ENCODE data around the gene FNIP1.

Gene FNIP1

DNA sequence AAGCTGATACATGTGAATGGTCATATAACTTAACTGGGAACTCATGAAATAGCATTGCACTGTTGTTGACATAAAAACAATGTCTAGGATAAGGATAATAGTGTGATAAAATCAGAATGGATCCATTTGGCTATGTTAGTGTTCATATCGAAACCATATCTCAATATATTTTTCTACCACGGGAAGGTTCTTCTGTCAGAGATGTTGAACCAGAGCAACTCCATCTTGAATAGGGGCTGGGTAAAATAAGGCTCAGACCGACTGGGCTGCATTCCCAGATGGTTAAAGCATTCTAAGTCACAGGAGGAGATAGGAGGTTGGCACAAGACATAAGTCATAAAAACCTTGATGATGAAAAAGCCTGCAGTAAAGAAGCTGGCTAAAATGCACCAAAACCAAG is 56.3 kb downstream of the FNIP1 start:
- TF ChIP-seq NFIC (IDR thresholded peaks at IDR 0.05): no peak
- TF ChIP-seq YY1 (IDR thresholded peaks at IDR 0.05; ENCODE audit: low read depth): no peak
- TF ChIP-seq RAD21 (IDR thresholded peaks at IDR 0.05; ENCODE audit: low read depth): no peak
- TF ChIP-seq TCF12 (IDR thresholded peaks at IDR 0.05; ENCODE audit: low read depth): no peak
- TF ChIP-seq EP300 (IDR thresholded peaks at IDR 0.05; ENCODE audit: borderline replicate concordance): no peak
- no peak for TF ChIP-seq CREB1 (IDR thresholded peaks at IDR 0.05; ENCODE audit: low read depth)

DNA sequence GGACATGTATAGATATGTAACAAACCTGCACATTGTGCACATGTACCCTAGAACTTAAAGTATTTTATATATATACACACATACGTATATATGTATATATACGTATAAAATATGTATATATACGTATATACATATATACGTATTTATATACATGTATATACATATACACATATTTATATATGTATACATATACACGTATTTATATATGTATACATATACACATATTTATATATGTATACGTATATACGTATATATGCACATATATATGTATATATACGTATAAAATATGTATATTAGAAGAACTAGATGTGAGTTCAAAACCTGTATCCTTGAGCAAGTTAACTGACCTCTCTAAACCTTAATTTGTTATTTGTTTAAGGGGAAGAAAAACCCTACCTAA is 61.4 kb downstream of the FNIP1 start:
- TF ChIP-seq YY1 (IDR thresholded peaks at IDR 0.05; ENCODE audit: low read depth) (no peak), CEBPB (IDR thresholded peaks at IDR 0.05) (no peak), RAD21 (IDR thresholded peaks at IDR 0.05; ENCODE audit: low read depth) (no peak), TCF12 (IDR thresholded peaks at IDR 0.05; ENCODE audit: low read depth) (no peak), NFIC (IDR thresholded peaks at IDR 0.05) (no peak), CREB1 (IDR thresholded peaks at IDR 0.05; ENCODE audit: low read depth) (no peak), EGR1 (IDR thresholded peaks at IDR 0.05) (no peak)
- TF ChIP-seq, protein P1, sequence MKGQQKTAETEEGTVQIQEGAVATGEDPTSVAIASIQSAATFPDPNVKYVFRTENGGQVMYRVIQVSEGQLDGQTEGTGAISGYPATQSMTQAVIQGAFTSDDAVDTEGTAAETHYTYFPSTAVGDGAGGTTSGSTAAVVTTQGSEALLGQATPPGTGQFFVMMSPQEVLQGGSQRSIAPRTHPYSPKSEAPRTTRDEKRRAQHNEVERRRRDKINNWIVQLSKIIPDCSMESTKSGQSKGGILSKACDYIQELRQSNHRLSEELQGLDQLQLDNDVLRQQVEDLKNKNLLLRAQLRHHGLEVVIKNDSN (IDR thresholded peaks at IDR 0.05): no peak
- TF ChIP-seq, protein P2, sequence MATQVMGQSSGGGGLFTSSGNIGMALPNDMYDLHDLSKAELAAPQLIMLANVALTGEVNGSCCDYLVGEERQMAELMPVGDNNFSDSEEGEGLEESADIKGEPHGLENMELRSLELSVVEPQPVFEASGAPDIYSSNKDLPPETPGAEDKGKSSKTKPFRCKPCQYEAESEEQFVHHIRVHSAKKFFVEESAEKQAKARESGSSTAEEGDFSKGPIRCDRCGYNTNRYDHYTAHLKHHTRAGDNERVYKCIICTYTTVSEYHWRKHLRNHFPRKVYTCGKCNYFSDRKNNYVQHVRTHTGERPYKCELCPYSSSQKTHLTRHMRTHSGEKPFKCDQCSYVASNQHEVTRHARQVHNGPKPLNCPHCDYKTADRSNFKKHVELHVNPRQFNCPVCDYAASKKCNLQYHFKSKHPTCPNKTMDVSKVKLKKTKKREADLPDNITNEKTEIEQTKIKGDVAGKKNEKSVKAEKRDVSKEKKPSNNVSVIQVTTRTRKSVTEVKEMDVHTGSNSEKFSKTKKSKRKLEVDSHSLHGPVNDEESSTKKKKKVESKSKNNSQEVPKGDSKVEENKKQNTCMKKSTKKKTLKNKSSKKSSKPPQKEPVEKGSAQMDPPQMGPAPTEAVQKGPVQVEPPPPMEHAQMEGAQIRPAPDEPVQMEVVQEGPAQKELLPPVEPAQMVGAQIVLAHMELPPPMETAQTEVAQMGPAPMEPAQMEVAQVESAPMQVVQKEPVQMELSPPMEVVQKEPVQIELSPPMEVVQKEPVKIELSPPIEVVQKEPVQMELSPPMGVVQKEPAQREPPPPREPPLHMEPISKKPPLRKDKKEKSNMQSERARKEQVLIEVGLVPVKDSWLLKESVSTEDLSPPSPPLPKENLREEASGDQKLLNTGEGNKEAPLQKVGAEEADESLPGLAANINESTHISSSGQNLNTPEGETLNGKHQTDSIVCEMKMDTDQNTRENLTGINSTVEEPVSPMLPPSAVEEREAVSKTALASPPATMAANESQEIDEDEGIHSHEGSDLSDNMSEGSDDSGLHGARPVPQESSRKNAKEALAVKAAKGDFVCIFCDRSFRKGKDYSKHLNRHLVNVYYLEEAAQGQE (IDR thresholded peaks at IDR 0.05; ENCODE audit: low read depth): no peak

DNA sequence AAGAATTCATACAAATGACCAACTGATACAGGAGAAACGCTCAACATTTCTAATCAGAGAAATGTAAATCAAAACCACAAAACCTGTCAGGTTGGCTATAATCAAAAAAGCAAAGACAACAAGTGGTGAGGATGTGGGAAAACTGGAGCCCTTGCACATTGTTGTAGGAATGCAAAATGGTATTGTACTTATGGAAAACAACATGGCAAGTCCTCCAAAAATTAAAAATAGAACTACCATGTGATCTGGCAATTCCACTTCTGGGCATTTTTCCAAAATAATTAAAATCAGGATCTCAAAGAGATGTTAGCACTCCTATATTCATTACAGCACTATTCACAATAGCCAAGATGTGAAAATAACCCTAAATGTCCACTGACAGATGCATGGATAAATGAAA is 76.1 kb downstream of the FNIP1 start:
- TF ChIP-seq, protein P2 (IDR thresholded peaks at IDR 0.05; ENCODE audit: low read depth): no peak
- TF ChIP-seq RAD21 (IDR thresholded peaks at IDR 0.05; ENCODE audit: low read depth) (no peak), EP300 (IDR thresholded peaks at IDR 0.05; ENCODE audit: borderline replicate concordance) (no peak), TEAD4 (IDR thresholded peaks at IDR 0.05) (no peak), FOXM1 (IDR thresholded peaks at IDR 0.05; ENCODE audit: borderline replicate concordance, low read depth) (no peak), TAF1 (IDR thresholded peaks at IDR 0.05; ENCODE audit: low read depth) (no peak), CEBPB (IDR thresholded peaks at IDR 0.05) (no peak), EGR1 (IDR thresholded peaks at IDR 0.05) (no peak), YY1 (IDR thresholded peaks at IDR 0.05; ENCODE audit: low read depth) (no peak), ZBTB7A (IDR thresholded peaks at IDR 0.05; ENCODE audit: low read depth) (no peak)
- TF ChIP-seq, protein P3, sequence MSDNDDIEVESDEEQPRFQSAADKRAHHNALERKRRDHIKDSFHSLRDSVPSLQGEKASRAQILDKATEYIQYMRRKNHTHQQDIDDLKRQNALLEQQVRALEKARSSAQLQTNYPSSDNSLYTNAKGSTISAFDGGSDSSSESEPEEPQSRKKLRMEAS (IDR thresholded peaks at IDR 0.05): no peak

DNA sequence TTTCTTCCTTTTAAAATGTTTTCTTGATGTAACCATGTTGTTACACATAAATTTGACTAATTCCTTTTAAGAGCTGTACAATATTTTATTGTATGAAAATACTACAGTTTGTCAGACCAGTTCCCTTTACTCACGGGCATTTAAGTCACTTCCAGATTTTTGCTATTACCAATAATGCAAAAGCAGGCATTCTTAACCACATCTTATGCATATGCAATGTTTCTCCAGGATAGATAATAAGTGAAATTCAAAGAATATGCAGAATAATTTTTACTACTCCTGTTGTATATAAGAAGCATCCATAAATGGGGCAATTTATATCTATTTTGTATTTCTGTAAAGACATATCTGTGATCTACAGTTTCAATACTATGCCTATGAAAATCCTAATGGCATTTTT is 77.3 kb downstream of the FNIP1 start:
- TF ChIP-seq, protein P3 (IDR thresholded peaks at IDR 0.05): no peak
- TF ChIP-seq TCF12 (IDR thresholded peaks at IDR 0.05; ENCODE audit: low read depth): no peak
- TF ChIP-seq NFIC (IDR thresholded peaks at IDR 0.05): no peak
- TF ChIP-seq, protein P1 (IDR thresholded peaks at IDR 0.05): no peak
- TF ChIP-seq TAF1 (IDR thresholded peaks at IDR 0.05; ENCODE audit: low read depth): no peak
- TF ChIP-seq FOXM1 (IDR thresholded peaks at IDR 0.05; ENCODE audit: borderline replicate concordance, low read depth): no peak
- no peak for TF ChIP-seq TEAD4 (IDR thresholded peaks at IDR 0.05)
- TF ChIP-seq CEBPB (IDR thresholded peaks at IDR 0.05): no peak
- TF ChIP-seq YY1 (IDR thresholded peaks at IDR 0.05; ENCODE audit: low read depth): no peak
- TF ChIP-seq RAD21 (IDR thresholded peaks at IDR 0.05; ENCODE audit: low read depth): no peak
- TF ChIP-seq, protein P2 (IDR thresholded peaks at IDR 0.05; ENCODE audit: low read depth): no peak
- no peak for TF ChIP-seq EGR1 (IDR thresholded peaks at IDR 0.05)
- no peak for TF ChIP-seq EP300 (IDR thresholded peaks at IDR 0.05; ENCODE audit: borderline replicate concordance)
- no peak for TF ChIP-seq ZBTB7A (IDR thresholded peaks at IDR 0.05; ENCODE audit: low read depth)
- TF ChIP-seq CREB1 (IDR thresholded peaks at IDR 0.05; ENCODE audit: low read depth): no peak
